K562 (cell line): ENCODE results near the gene CENPC. TPM values are rescaled to one million over a fixed set of nuclear protein-coding genes. Genes with fewer than 3 reads are reported as not detected.

Experiments
- GTF3C2 ChIP-seq: IDR thresholded peaks from 3 replicates; pipeline ENCODE4 v1.6.1; 2011; ENCODE audit warnings: borderline replicate concordance, mild to moderate bottlenecking, moderate library complexity; ENCODE audit not compliant: insufficient read length; ENCODE audit errors: extremely low read depth
- ZBTB11 ChIP-seq, 3 experiments: fragments of 200-800 bp in 1 of 3; fragments of 250-450 bp in 1 of 3; fragments of 450-650 bp in 1 of 3; sonication (Bioruptor Pico) in 1 of 3; sonication (Bioruptor generic) in 1 of 3; formaldehyde crosslinking in 1 of 3; IDR thresholded peaks; 2 replicates each; pipeline versions ENCODE4 v1.6.1 to v1.8.0; 2016 to 2022; ENCODE audit warnings: mild to moderate bottlenecking in 2 of 3, missing genetic modification characterization in 2 of 3, missing compliant biosample characterization in 1 of 3, moderate library complexity in 1 of 3
- polyA plus RNA-seq, 8 experiments: library from polyadenylated mRNA; depleted of rRNA in 4 of 8; stranded (reverse) in 5 of 8; unstranded in 3 of 8; fragments of >200 nt; fragmentation: Nextera tagmentation in 2 of 8; fragmentation: Illumina TruSeq in 1 of 8; extraction: Ambion mirVana in 2 of 8; extraction: Trizol in 1 of 8; gene quantifications; 2 replicates each; pipeline versions ENCODE4 v1.2.1 to v1.2.3, GENCODE V29; 2011 to 2014; ENCODE audit warnings: inconsistent platforms in 1 of 8, missing spikeins in 1 of 8
- total RNA-seq, 7 experiments: library from RNA; depleted of rRNA in 6 of 7; stranded (reverse); fragments of >200 nt in 6 of 7; fragmentation: Illumina TruSeq in 2 of 7; extraction: Trizol in 2 of 7; gene quantifications; 2 replicates each; pipeline versions ENCODE4 v1.2.1 to v1.2.3, GENCODE V29; 2011 to 2021; ENCODE audit warnings: low replicate concordance in 1 of 7

The CENPC gene
- total and polyA plus RNA-seq, 9 of the 15 experiments (the other 6 are each of a cell fraction or from before 2014, with no cell fraction given): 18.1 to 48.5 (median 30.8) TPM

GRCh38 chr4:67438975-67439374, 106.3 kb downstream of the CENPC start (continued):
- TF ChIP-seq ZBTB11 (CRISPR knock-in tag; IDR thresholded peaks at IDR 0.05) (no peak), GTF3C2 (no peak)
